HG03045 (cell line): Measurements from ENCODE around the gene PRKN.

ENCODE experiments used
- ATAC-seq: cut with Tn5 transposase; IDR thresholded peaks from one replicate; pipeline ENCODE4 v1.9.1; 2021; ENCODE audit warnings: mild to moderate bottlenecking, moderate library complexity; ENCODE audit not compliant: unreplicated experiment

Gene PRKN

GRCh38 chr6:162260027-162260426, 467.5 kb downstream of the PRKN start:
- ATAC-seq: no peak

GRCh38 chr6:162258647-162259046, 468.9 kb downstream of the PRKN start:
- ATAC-seq: no peak

- no peak for ATAC-seq
Observed at GRCh38 chr6:162256361-162256760, 471.2 kb downstream of the PRKN start.

- no peak for ATAC-seq
Observed at GRCh38 chr6:162251257-162251656, 476.3 kb downstream of the PRKN start.

GRCh38 chr6:162249907-162250642, 477.5 kb downstream of the PRKN start:
- no peak for ATAC-seq

GRCh38 chr6:162245830-162246420, 481.6 kb downstream of the PRKN start:
- no peak for ATAC-seq

DNA sequence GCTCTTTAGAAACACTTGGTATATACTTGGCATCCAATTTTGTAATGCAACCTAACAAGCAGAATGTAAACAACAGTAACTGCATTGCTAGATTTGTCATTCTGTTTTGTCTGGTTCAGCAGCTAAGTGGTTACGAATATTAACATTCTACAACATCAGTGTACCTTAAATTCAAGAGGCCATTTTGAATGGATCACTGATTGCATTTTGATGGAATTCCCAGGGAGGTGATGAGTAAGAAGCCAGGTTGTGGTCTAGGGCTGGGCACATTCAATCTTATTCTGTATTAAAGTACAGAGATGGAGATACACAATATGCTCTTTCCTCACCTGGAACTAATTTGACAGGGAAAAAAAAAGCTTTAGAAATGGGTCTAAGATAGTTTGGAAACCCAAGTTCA, 483.5 kb downstream of the PRKN start:
- ATAC-seq: no peak

GRCh38 chr6:162242915-162243314, 484.7 kb downstream of the PRKN start:
- no peak for ATAC-seq

DNA sequence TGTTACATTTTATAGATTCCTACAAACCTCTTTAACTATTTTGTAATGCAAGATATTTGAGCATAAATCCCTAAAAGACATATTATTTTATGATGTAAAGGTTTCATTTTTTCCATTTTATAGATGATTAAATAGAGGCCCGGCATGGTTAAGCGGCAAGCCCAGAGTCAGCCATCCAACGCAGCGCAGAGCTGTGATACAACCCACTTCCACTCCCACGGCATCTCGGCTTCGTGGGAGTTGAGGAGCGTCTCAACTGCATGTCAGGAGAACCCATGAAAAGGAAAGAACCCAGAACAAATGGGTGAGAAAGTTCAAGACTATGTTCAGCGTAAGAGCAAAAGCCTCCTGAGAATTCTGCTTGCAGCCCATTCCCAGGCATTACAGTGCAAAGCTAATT, 488.2 kb downstream of the PRKN start:
- ATAC-seq: no peak

DNA sequence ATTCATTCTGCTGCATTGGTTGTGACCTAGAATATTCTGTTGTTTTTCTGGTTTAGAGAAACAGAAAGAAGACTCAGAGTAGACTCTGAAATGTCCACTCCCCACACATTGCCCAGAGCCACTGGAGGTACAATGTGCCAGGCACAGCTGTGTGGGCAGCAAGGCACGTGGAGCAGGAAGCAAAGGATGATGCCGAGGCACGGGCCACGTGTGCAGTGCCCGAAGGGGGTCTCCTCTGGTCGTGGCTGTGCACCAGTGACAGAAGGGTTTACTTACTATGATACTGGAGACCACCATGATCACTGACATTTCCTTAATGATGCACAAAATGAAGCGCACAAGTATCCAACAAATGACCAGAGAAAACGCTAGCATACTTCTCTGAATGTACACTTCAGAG, 488.9 kb downstream of the PRKN start:
- no peak for ATAC-seq

DNA sequence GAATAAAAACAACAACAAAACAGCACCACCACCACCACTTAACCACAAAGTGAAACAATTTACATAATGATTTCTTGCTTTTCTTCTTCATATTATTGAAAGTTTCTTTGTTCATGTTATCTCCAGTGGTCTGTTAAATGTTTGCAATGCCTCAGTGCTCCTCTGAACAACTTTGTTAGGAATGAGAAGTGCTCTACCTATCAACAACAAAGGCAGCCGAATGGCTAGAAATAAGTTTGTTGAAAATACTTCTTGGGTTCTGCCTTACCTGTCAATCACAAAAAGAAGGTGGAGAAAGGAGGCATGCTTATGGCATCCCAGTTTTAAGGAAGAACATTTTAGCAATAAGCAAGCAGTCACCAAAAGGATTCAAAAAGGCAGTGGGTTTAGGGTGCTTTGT, 490.2 kb downstream of the PRKN start:
- no peak for ATAC-seq

GRCh38 chr6:162234631-162235030, 492.9 kb downstream of the PRKN start:
- no peak for ATAC-seq

- no peak for ATAC-seq
Observed at GRCh38 chr6:162230147-162230752, 497.3 kb downstream of the PRKN start.

DNA sequence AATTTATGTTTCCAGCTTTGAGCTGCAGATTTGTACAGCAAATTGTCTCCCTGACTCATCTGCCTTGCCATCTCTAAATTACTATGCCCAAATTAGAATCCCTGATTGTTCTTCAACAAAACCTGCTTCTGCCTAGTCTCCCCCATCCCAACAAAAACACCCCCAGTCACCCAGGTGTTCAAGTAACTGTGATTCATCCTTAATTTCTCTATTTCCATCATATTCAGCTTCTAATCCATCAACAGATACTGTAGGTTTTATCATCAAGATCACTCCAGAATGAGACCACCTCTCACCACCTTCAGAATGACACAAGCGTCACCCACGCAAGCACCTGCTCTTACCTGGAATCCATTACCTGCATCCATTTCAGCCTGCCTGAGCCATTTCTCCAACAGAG, 498.5 kb downstream of the PRKN start:
- no peak for ATAC-seq

DNA sequence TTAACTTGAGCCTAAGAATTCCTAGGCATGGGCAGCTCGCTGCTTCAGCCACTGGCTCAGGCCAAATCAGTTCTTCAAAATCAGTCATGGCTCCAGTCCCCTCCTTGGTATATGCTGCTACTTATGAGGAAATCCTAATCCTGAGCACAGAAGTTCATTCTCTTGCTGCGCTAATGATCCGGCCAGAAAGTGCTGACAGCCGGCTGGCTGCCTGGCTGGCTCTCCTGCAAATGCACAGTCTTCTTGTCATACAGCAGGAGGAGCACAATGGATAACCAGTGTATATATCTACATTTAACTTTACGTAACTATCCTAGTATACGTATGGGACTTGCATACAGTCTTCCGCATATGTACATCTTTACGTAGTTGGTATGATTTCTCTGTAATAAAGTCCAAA, 500.8 kb downstream of the PRKN start:
- no peak for ATAC-seq

GRCh38 chr6:162222521-162222920, 505.0 kb downstream of the PRKN start:
- no peak for ATAC-seq

DNA sequence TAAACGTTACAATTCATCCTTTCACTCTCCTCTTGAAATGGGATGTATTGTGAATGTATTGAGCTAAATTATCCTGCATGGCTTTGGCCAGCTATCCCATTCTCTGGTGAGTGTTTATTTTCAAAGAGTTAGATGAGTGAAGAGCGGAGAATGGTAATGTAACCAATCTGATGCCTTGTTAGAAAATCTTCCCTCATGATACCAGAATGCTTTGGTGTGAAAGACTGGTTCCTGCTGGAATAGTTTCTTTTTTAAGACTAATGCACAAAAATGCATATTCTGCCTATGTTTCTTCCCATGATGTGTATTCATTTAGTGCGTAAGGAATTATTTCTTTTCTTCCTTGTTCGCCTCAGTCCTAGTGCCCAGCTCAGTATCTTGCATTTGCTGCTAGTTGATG, 506.7 kb downstream of the PRKN start:
- no peak for ATAC-seq

DNA sequence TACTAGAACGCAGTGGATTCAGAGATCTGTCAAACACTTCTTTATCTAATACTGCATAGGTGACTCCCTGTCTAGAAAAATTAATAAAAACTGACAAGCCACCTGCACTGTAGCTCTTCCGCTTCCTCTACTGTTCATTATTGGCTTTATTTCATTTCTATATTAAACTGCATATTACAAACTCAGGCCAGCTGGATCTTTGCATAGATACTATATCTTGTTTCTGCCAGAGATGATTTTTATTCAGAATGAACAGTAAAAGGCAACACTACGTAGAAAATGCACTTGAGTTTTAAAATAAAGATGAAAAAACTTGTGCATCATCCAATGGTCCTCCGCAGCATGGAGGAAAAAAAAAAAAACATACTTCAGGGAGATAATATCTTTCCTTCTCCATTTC, 508.3 kb downstream of the PRKN start:
- no peak for ATAC-seq

GRCh38 chr6:162217811-162218493, 509.6 kb downstream of the PRKN start:
- no peak for ATAC-seq

DNA sequence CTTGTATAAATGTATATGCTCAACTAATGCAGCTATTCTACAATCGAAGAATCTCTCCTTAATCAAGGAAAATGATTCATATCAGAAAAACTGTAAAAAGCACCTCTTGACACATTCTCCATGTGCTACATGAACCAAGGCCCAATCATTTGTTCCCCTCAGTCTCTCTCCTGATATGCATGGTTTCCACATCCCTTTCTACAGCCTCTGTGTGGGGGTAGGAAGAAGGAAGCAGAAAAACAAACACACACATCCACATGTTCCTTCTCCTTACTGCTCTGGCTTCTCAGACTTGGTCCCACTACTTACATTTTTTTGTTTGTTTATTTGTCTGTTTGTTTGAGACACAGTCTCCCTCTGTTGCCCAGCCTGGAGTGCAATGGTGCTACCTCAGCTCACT, 510.5 kb downstream of the PRKN start:
- no peak for ATAC-seq

GRCh38 chr6:162211777-162212176, 515.8 kb downstream of the PRKN start:
- no peak for ATAC-seq

- ATAC-seq: no peak
Observed at GRCh38 chr6:162211022-162211421, 516.5 kb downstream of the PRKN start.
